NB4 (cell line): ENCODE measurements around the gene PTPRD.

Source experiments
- POLR2A ChIP-seq: IDR thresholded peaks from 2 replicates; pipeline ENCODE4 v1.6.1; 2011; ENCODE audit warnings: mild to moderate bottlenecking; ENCODE audit not compliant: insufficient read length; ENCODE audit errors: extremely low read depth
- TF ChIP-seq, protein P1 (sequence below): IDR thresholded peaks from one replicate; pipeline ENCODE4 v1.5.1; 2012; ENCODE audit warnings: low read depth, low read length
- TF ChIP-seq, protein P2 (sequence below): IDR thresholded peaks from 2 replicates; pipeline ENCODE4 v1.6.1; 2011; ENCODE audit warnings: low read depth, low read length

DNA sequence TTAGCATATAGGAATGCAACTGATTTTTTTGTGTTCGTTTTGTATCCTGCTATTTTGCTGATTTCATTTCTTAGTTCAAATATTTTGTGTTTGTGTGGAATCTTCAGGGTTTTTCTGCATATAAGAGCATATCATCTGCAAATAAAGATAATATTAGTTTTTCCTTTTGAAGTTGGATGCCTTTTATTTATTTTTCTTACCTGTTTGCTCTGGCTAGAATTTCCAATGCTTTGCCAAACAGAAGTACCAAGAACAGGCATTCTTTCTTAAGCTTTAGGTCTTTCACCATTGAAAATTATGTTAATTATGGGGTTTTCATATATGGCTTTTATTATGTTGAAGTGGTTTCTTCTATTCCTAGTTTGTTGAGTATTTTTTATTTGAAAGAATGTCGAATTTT, 2308.1 kb downstream of the PTPRD start:
- TF ChIP-seq, protein P1, sequence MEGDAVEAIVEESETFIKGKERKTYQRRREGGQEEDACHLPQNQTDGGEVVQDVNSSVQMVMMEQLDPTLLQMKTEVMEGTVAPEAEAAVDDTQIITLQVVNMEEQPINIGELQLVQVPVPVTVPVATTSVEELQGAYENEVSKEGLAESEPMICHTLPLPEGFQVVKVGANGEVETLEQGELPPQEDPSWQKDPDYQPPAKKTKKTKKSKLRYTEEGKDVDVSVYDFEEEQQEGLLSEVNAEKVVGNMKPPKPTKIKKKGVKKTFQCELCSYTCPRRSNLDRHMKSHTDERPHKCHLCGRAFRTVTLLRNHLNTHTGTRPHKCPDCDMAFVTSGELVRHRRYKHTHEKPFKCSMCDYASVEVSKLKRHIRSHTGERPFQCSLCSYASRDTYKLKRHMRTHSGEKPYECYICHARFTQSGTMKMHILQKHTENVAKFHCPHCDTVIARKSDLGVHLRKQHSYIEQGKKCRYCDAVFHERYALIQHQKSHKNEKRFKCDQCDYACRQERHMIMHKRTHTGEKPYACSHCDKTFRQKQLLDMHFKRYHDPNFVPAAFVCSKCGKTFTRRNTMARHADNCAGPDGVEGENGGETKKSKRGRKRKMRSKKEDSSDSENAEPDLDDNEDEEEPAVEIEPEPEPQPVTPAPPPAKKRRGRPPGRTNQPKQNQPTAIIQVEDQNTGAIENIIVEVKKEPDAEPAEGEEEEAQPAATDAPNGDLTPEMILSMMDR, result no peak
- no peak for TF ChIP-seq POLR2A
- TF ChIP-seq, protein P2, sequence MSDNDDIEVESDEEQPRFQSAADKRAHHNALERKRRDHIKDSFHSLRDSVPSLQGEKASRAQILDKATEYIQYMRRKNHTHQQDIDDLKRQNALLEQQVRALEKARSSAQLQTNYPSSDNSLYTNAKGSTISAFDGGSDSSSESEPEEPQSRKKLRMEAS, result no peak
